C4-2B (cell line): ENCODE data around the gene COL6A2.

ENCODE experiments used
- CTCF ChIP-seq: fragments of 450-650 bp; conservative IDR thresholded peaks from 2 replicates; pipeline ENCODE4 v1.5.1; 2017; ENCODE audit warnings: mild to moderate bottlenecking
- ZFX ChIP-seq: fragments of 450-650 bp; IDR thresholded peaks from 2 replicates; pipeline ENCODE4 v1.6.1; 2017

GRCh38 chr21:46142582-46143473, 44.9 kb downstream of the COL6A2 start:
- TF ChIP-seq CTCF (no peak), ZFX (no peak)
